ENCODE measurements around the gene ETS1. TPM values are rescaled to one million over a fixed set of nuclear protein-coding genes. Genes with fewer than 3 reads are reported as not detected.

Gene ETS1
- total RNA-seq, 1 donor from 2014 or later, result 3.0 TPM

DNA sequence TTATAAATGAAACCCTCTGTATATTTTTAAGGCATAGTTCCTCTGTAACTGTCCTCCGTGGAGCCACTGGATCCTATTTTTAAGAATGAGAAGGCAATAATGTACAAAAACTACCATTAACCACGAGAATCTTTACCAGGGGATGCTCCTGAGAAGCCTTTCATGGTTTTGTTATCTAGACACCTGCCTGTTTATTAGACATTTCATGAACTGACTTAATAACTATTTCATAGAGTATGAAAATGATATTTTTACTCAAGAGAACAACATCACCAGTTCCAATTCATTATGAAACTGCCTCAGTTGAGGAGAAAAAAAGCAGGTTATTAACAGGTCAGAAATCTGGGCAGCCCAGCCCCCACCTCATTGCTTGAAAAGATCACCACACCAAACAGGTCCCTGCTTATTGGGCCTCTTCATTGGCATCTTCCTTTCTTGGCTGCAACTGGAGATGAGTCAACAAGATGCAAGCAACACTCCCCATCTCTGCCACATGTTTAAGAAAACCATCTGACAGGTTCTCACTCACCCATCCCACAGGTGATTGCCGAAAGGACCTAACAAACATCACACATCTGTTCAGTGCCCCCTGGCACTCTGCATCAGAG, 27.8 kb downstream of the ETS1 start:
- DNase-seq (ENCODE audit: low spot score, unreplicated experiment), result no peak
- Mint-ChIP-seq H3K9me3 (ENCODE audit: low read depth) (no peaks in the 10 kb centered on the region), H3K36me3 (ENCODE audit: insufficient read depth) (no peaks in the 10 kb centered on the region), H3K27ac (no peak overlapping the region), H3K4me3 (ENCODE audit: low read depth) (no peak overlapping the region), H3K27me3 (peaks cover 87% of the 10 kb centered on the region), H3K4me1 (ENCODE audit: low read depth) (no peaks in the 10 kb centered on the region)
- TF ChIP-seq, protein P1, sequence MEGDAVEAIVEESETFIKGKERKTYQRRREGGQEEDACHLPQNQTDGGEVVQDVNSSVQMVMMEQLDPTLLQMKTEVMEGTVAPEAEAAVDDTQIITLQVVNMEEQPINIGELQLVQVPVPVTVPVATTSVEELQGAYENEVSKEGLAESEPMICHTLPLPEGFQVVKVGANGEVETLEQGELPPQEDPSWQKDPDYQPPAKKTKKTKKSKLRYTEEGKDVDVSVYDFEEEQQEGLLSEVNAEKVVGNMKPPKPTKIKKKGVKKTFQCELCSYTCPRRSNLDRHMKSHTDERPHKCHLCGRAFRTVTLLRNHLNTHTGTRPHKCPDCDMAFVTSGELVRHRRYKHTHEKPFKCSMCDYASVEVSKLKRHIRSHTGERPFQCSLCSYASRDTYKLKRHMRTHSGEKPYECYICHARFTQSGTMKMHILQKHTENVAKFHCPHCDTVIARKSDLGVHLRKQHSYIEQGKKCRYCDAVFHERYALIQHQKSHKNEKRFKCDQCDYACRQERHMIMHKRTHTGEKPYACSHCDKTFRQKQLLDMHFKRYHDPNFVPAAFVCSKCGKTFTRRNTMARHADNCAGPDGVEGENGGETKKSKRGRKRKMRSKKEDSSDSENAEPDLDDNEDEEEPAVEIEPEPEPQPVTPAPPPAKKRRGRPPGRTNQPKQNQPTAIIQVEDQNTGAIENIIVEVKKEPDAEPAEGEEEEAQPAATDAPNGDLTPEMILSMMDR (IDR thresholded peaks at IDR 0.05; ENCODE audit: unreplicated experiment), result no peak

DNA sequence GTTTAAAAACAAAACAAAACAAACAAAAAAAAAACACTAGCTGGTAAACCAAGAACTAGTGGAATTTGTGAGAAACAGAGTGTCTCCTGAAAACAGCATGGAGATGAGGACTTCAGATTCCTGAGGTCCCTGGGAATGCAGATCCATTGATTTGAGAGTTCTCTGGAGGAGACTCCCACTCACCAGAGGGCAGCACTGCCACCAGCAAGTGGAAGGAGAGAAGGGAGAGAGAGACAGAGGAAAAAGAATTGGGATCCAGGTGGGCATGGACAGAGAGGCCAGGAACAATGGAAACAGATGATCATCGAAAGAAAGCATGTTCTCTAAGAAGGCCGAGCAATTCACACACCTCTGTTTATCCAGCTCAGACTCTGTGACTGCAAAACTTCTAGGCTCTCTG, 31.8 kb downstream of the ETS1 start:
- TF ChIP-seq, protein P1 (IDR thresholded peaks at IDR 0.05; ENCODE audit: unreplicated experiment), result peak; percentile 42
- no peak overlapping the region for H3K27ac Mint-ChIP-seq
- no peak overlapping the region for H3K4me3 Mint-ChIP-seq (ENCODE audit: low read depth)
- no peaks in the 10 kb centered on the region for H3K4me1 Mint-ChIP-seq (ENCODE audit: low read depth)
- H3K27me3 Mint-ChIP-seq, result peaks cover 90% of the 10 kb centered on the region
- DNase-seq (ENCODE audit: low spot score, unreplicated experiment), result no peak
- no peaks in the 10 kb centered on the region for H3K36me3 Mint-ChIP-seq (ENCODE audit: insufficient read depth)
- no peaks in the 10 kb centered on the region for H3K9me3 Mint-ChIP-seq (ENCODE audit: low read depth)

DNA sequence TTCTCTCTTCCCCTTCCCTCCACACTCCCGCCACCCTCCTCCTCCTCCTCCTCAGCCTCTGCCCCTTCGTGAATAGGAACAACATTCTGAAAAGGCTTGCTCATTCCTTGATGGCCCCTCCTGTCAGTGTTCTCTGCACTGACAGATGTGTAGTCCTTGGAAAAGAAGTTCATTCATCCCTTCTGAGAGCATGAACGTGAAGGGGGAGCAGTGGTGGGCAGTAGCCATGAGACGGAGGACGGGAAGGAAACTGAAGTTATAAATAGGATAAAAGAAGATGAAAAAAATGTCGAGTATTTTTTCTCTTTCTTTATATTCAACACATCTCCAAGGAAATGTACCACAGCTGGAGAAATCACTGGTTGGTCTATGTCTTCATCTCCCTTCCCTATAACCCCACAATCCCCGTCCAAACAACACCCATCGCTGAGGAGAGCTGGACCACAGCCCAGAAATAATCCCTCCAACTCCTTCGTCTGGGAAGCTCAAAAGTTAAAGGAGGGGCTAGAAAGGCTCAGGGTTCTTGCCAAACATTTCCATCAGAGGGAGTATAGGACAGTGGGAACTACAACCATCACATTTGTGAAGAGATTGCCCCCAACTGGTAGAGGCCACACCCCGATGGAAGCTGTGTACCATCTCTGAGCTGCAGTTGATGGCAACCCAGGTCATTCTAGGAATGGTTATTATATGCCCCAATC, 33.5 kb downstream of the ETS1 start:
- H3K4me3 Mint-ChIP-seq (ENCODE audit: low read depth), result no peak overlapping the region
- H3K4me1 Mint-ChIP-seq (ENCODE audit: low read depth), result peaks cover under 1% of the 10 kb centered on the region
- no peak for DNase-seq (ENCODE audit: low spot score, unreplicated experiment)

DNA sequence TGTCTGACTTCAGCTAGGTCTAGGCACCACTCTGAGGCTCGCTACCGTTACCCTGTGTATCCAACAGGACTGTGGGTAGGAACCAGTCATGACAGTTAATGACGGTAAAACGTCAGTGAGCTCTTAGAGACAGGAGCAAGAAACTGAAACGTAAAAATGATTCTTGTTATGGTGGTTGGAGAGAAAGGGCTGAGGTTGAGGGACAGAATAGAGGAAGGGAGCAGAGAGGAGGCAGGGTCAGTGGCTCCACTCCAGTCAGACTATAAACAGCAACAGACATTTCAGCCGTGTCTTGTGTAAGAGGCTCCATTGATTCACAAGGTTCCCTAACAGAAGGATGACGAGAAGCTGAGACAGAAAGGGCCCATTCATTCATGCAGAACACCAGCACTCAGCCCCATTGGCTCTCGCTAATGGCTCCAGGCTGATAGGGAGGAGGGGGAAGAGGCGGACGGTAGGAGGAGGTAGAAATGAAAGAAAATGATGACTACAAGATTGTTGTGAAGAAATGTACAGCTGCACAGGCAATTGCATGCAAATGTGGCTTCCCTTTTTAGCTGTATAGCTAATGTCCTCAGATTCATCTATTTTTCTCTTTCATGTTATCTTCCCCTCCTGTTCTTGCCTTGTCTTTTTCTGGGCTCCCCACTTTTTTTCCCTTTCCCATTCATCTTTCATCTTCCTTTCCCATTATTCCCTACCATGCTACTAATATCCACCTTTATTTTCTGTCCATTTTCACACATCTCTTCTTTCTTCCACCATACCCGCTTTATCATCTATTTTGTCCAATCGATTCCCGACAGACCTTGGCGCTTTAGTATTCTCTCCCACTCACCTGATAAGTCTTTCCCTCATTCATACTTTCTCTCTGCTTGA, 34.3 kb downstream of the ETS1 start:
- H3K27me3 Mint-ChIP-seq, result peaks cover 91% of the 10 kb centered on the region
- DNase-seq (ENCODE audit: low spot score, unreplicated experiment), result no peak
- H3K9me3 Mint-ChIP-seq (ENCODE audit: low read depth), result no peaks in the 10 kb centered on the region
- H3K4me1 Mint-ChIP-seq (ENCODE audit: low read depth), result peaks cover 5% of the 10 kb centered on the region
- H3K4me3 Mint-ChIP-seq (ENCODE audit: low read depth), result no peak overlapping the region
- no peaks in the 10 kb centered on the region for H3K36me3 Mint-ChIP-seq (ENCODE audit: insufficient read depth)
- H3K27ac Mint-ChIP-seq, result no peak overlapping the region
- TF ChIP-seq, protein P1 (IDR thresholded peaks at IDR 0.05; ENCODE audit: unreplicated experiment), result no peak

More for the DNA sequence above, 33.5 kb downstream of the ETS1 start:
- TF ChIP-seq, protein P1 (IDR thresholded peaks at IDR 0.05; ENCODE audit: unreplicated experiment), result no peak
- H3K27ac Mint-ChIP-seq, result no peak overlapping the region
- no peaks in the 10 kb centered on the region for H3K9me3 Mint-ChIP-seq (ENCODE audit: low read depth)
- H3K27me3 Mint-ChIP-seq, result peaks cover 88% of the 10 kb centered on the region
- no peaks in the 10 kb centered on the region for H3K36me3 Mint-ChIP-seq (ENCODE audit: insufficient read depth)
